HG03097 (cell line): ENCODE measurements around the gene BTBD7.
"Not testable (repeated sequence)": the region's sequence is repeated elsewhere in the genome, so short reads cannot be mapped to it uniquely, and the experiment has no call there.

Source experiments
- ATAC-seq: cut with Tn5 transposase; IDR thresholded peaks from one replicate; pipeline ENCODE4 v1.9.1; 2021; ENCODE audit not compliant: unreplicated experiment, low FRiP score

The BTBD7 gene

DNA sequence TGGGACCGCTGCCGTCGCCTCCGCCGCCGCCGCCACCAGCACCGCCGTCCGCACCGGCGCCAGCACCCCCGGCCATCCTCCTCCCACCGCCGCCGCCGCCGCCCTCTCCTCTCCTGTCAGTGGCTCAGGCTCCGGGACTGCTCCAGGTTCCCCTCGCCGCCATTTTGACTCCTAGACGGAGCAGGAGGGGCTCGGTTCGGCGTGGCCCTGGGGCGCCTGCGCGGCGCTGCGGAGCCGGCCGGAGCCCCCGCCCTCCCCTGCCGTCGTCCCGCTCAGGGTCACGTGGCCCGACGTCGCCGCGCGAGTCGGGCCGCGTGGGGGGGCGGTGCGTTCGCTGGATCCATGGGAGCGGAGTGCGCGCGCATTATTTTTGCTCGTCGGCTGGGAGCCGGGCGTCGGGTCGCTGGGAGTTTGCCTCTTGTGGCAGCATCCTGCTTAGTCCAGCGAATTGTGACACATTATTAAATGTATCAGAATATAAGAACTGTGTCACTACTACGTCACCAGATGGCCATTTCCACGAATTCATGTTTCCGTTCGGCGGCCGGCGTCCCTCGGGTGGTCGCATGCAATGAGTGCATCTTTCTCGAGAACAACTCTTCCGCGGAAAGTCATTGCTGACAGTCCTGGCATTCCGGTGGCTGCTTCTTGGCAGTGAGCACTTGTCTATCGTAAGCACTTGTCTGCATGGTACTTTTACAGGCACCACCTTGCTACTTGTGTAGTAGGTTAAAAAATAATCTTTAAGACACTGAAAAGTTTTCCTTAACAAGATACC lies at the start of gene BTBD7:
TSS of gene BTBD7 (minus strand) at position 184 of the 778 bp plus-strand sequence. CDS start 36,985 bp downstream, outside the sequence.
- peak; percentile 82 for ATAC-seq

DNA sequence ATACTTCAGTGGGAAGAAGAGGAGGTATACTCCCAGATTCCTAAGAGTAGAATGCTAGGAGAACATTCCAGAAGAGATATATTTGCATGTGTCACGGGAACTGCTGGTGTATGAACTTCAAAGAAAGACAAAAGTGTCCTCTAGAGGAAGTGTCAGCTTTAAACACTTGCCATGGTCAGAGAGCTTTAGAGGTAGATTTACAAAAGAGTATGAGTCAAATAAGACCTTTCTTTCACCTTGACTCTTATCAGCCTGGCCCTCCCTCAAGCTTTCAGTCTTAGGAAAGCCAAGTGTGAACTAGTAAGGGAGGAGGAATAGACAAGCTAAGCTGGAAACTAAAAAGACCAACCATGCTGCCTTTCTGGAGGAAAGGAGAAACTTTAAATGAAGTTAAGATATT lies 48.8 kb upstream of the BTBD7 start:
- ATAC-seq = no peak

- ATAC-seq = no peak
These were observed 47.0 kb upstream of the BTBD7 start for GRCh38 chr14:93379831-93380230.

GRCh38 chr14:93375673-93376156 lies 42.9 kb upstream of the BTBD7 start:
- ATAC-seq = peak; percentile 77

- peak; percentile 65 for ATAC-seq
These were observed 37.0 kb upstream of the BTBD7 start for GRCh38 chr14:93369713-93370266.

DNA sequence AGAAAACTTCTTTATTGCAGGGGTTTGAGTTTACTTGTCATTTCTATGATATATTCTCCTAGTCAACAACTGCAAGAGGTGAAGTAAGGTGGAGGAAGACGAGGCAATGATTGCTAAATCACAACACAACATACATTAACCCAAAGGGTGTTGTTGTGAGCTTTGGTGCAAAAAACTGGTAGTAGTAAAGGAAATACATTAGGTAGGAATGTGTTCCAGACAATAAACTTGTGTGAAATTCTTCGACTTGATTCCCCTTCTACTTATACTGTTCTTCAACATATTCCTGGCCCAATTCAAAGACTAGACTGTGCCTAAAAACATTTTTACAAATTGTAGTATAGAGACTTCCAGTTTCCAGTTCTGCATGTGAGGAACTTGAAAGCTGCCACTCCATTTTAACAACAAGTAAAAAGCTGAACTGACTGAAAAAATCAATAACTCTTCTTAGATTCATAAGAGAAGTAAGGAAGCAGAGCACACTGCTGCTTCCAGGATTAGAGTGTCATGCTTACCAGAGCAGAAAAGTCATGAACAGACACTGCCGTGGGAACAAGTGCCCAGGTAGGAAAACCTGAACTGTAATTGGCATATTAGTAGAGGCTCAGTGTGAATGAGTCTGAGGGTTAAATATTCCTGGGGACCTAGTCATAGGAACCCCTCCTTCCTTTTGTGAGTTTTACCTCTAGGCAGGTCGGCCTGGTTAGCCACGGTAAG lies 36.3 kb upstream of the BTBD7 start:
- no peak for ATAC-seq

DNA sequence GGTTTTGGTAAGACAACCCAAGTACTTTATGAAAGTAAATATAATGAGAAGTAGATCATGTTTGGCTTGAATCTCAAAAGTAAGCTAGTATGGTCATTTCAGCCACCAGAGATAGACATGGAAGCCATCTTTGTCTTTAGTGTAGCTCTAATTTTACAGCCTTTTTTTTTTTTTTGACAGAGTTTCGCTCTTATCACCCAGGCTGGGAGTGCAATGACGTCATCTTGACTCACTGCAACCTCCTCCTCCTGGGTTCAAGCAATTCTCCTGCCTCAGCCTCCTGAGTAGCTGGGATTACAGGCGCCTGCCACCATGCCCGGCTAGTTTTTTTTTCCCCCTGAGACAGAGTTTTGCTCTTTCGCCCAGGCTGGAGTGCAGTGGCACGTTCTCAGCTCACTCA lies 22.0 kb upstream of the BTBD7 start:
- ATAC-seq = not testable (repeated sequence)

DNA sequence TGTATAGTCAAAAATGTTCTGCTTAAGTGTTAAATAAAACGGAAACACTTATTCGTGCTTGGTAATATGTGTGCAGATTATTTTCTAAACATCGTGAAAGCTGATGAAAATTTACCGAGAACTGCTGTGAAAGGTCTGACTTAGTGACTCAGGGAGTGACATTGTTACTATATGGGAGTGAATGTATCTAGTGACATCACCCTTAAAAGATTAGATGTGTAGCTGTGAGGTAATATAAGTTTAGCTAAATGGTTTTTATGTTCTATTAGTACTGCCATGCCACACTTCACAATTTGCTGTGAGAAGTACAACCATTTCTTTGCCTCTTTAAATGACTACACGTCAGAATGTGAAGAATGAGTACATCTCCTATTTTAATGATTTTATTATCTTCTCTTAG lies 15.5 kb upstream of the BTBD7 start:
- ATAC-seq = no peak

DNA sequence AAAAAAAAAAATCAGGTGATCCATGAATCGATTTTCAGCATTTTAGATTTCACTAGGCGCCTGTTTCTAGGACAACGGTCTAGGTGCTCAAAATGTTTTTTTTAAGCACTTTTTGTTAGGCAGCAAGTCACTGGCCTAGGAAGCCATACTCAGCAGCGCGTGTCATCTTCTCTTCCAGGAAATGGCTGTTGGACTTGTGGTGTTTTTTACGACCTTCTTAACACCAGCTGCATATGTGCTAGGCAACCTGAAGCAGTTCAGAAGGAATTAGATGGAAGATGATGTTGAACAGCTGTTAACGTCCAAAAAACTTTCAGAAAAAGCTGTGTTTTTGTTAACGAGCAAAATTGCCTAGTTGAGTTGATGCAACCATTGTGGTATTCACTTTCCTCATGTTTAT lies 15.0 kb upstream of the BTBD7 start:
- no peak for ATAC-seq

DNA sequence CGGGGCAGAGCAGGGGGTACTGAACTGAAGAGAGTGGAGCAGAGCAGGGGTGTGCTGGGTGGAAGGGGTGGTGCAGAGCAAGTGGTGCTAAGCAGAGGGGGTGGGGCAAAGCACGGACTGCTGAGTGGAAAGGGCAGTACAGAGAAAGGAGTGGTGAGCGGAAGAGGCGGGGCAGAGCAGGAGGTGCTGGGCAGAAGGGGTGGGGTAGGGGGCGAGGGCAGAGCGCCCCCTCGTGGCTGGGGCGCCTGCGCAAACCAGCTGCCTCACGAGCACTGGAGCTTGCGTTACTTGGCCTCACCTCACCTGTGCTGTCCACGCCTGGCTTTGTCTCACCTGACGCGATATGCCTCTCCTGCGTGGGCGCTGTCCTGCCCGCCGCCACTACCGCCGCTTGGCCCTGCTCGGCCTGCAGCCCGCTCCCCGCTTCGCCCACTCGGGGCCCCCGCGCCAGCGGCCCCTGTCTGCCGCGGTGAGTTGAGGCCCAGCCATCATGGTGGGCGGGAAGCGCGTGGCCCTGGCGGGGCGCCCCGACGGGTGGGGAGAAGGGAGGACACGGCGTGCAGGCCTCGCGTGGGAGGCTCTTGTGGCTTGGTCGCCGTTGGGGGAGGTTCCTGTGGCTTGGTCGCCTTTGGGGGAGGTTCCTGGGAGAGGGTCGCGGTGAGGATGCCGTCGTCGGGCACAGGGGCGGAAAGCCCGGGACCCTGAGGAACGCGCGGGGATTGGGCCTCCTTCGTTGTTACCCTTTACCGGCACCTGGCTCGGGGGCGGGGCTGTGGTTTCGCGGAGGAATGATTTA lies 14.3 kb upstream of the BTBD7 start, which contains the start of gene COX8C:
TSS of gene COX8C (plus strand) at position 257 of the 796 bp plus-strand sequence. CDS start at position 344, 87 bp downstream.
- ATAC-seq = no peak

GRCh38 chr14:93343797-93344196 lies 11.0 kb upstream of the BTBD7 start:
- ATAC-seq = no peak

DNA sequence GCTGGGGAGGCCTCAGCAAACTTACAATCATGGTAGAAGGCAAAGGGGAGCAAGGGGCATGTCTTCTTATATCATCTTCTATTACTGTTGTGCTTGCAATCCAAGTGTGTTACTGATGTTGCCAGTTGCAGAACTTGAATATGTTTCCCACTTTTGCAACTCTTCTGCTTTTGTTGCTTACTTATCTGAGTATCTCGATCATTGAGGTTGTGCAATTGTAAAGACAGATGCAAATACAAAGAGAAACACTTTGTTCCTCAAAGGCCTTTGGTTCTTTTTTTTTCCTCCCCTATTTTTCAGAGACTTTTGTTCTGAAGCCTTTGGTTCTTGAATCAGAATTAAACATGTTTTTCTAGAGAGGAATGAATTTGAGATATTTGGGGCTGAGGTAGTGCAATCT lies 10.4 kb upstream of the BTBD7 start:
- ATAC-seq = no peak

- ATAC-seq = no peak
These were observed 5.0 kb upstream of the BTBD7 start for GRCh38 chr14:93337884-93338283.

DNA sequence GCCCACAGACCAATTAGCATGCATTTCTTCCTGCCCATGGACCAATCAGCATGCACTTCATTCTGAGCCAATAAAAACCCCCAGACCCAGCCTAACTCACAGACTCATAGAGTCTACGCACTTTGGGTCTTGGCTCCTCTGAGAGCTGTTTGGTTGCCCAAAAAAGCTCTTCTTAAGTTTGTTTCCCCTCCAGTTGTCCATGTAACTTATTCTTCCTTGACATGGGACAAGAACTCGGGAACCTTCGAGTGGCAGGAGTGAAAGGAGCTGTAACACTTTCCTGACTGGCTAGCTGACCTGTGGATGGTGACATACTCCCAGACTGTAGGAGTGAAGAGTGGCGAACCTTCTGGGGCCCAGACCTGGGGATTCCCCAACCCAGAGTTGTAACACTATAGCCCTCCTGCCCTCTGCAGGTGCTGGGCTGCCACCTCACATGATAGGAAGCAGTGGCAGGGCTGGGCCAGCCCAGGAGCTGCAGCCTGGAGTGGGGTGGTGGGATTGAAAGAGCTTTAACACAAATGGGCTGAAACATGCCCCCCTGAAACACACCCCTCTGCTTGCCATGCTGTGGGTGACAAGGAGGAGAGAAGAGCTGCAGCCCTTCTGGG lies 4.4 kb upstream of the BTBD7 start:
- ATAC-seq = no peak

DNA sequence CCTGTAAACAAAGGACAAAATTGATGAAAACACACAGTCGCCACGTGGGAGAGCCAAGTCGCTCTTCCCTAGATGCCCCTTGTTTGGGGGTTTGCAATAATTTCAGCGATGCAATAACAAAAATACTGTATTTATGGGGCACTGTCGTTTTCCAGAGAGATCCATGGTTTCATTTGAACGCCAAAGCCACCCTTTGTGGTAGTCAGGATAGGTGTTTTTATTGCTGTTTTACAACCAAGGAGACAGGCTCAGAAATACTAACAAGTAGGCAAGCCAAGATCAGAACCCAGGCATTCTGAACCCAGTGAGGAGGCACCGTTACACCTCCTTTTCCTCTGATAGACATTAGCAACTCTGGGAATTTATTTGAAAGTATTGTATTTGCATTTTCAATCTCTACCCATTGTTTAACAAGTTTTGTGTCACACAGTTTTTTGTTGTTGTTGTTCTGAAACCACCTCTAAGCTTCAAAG lies 831 bp upstream of the BTBD7 start:
- ATAC-seq = no peak

DNA sequence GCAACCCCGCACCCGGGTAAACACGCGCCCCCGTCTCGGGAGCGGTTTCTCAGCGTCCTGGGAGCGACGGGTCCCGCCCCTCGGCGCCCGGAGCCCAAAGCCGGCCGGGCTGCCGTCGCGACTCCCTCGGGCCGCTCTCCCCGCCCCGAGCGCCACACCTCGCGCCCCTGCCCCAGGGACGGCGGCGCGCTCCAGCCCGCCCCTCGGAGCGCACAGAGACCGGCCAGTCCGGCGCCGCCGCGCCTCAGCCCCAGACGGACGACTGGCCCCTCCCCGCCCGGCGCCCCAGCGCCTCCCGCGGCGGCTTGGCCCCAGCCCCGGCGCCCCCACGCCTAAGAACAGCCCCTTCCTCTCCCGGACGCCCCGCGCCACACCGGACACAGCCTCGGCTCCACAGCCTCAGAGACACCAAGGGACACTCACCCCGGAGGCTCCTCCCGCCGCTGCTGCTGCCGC lies 411 bp downstream of the BTBD7 start:
- peak; percentile 47 for ATAC-seq

DNA sequence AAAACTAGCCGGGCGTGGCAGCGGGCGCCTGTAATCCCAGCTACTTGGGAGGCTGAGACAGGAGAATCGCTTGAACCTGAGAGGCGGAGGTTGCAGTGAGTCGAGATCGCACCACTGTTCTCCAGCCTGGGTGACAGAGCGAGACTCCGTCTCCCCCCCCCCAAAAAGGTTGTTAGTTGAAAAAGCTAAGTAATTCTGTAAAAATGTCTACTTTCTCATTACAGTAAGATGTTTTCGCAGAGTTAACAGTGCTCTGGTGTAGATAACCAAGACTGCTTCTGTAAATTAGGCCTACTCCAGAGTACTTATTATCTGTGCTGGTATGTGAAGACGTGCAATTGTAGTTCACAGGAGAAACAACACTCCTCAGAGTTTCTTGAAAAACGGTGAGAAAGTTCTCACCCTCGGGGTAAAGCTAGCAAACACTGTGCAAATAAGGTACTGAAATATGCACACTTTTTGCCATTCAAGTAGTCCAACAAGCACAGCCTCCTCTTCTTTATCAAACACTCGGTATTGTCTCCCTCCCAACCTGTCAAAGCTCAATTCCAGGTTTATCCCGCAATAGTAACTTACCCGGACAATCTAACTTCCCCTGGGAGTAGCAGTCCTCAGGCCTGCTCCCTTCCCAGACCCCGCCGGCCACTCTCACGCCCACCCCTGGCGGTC lies 974 bp downstream of the BTBD7 start:
- ATAC-seq = no peak

- no peak for ATAC-seq
These were observed 1.7 kb downstream of the BTBD7 start for GRCh38 chr14:93331002-93331727.

GRCh38 chr14:93330609-93331000 lies 2.2 kb downstream of the BTBD7 start:
- ATAC-seq = no peak
